ENCODE measurements around the gene HDAC11.
"Not testable (repeated sequence)": the region's sequence is repeated elsewhere in the genome, so short reads cannot be mapped to it uniquely, and the experiment has no call there.

HDAC11 gene

GRCh38 chr3:13493867-13494441 lies 13.8 kb downstream of the HDAC11 start:
- DNase-seq, result no peak

DNA sequence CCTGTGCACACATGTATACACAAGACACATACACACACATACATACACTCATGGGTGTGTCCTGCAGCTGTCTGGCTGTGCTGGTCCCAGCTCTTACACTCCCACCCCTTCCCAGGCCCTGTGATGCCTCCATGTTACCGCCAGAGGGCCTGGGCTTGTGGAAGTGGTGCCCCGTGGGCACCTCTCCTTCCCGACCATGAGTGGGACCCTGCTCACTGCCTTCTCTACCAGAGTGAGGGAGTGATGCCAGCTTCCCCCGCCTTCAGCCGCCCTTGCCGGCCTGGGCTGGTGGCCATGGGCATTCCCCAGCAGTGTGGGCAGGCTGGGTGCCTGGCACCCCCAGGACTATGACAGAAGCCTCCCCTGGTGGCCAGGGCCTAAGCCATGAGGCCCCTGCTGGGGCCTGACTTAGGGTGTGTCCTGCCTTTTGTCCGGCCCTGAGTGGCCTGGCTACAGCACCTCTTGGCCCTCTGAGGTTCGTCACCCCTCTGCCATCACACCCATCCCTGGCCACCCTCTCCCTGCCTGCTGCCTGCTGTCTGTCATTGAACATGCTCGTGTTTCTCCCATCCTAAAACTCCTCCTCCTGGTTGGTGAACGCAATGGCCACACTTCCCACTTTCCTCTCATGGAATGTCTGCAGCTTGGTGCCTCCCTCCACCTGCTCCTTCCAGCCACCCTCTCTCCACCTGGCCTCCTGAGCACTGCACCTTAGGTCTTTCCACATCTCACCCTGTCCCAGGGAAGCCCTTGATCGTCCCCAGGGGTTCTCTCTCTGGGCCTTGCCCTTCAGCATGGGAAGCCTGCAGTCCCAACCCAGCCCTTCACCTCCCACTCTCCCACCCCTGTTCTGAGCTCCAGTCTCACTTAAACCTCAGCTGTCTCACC lies 14.6 kb downstream of the HDAC11 start:
- peak in 2 of 3 donors; percentile 37 to 52 for DNase-seq

DNA sequence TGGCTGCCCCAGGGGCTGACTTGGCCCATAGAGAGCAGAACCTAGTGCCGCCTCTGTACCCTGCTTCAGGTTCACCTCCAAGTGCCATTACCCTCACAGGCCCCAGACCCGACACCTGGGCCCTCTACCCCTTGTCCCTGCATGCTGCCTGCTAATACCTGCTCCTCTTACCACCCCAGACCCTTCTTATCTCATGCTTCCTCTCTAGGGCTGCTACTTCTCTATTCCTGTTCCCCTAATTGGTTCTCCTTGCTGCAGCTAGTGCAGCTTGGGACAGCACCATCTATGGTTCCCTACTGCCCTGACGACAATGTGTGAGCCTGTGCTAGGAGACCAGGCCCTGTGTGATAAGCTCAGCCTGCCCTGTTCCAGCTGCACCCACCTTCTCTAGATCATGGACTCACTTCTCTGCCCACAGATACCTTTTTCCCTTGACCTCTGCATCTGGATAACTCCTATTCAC lies 15.3 kb downstream of the HDAC11 start:
- peak in 2 of 3 donors; percentile 22 to 32 for DNase-seq

DNA sequence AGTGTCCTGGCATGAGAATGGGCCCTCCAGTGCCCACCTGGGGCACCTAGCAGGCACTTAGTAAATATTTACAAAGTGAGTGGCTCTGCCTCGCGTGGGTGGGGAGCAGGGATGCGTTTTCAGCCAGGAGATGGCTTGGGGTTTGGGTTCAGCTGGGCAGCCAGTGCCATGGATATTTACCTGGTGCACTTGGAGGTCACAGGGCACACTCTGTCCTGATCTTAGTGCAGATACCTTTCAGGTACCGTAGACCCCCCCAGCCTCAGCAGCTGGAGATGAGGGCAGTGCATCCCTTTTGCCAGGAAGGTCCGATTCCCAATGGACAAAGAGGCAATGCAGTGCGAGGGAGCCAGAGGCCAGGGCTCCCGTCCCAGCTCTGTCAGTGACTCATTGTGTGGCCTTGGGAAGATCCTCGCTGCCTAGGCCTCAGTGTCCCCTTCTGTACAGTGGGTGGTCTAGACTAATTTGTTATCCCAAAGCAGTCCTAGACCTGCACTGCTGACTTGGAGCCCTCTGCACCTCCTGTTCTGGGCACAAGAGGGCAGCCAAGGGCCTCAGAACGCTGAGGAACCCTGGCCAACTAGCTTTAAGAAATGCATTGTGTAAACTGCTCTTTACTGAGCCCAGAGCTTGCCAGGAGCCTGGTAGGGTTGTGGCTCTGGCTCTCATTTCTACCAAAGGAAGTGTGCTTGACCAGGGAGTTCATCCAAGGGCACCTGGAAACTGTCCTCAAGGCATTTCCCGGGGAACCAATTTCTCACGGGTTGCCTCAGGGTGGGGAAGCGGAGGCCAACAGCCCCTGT lies 16.0 kb downstream of the HDAC11 start:
- peak; percentile 79 to 86 (median 84) for DNase-seq

GRCh38 chr3:13496879-13497278 lies 16.8 kb downstream of the HDAC11 start:
- DNase-seq, result no peak

DNA sequence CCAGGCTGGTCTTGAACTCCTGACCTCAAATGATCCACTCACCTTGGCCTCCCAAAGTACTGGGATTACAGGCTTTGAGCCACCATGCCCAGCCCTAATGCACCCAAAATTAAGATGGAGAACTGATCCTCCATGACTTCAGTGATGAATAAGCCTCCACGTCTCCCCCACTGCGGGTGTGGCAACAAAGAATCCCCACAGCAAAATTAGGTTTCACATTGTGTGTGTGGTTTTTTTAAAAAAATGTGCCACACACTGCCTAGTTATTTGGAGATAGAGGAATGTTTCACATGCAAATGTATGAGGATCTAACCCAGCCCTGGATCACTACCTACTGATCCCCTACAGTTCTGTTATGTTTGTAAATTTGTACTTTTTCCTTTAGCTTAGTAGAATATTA lies 17.3 kb downstream of the HDAC11 start:
- peak; percentile 26 to 48 (median 30) for DNase-seq

GRCh38 chr3:13498354-13499060 lies 18.4 kb downstream of the HDAC11 start:
- no peak for DNase-seq

GRCh38 chr3:13499246-13499645 lies 19.1 kb downstream of the HDAC11 start:
- not testable (repeated sequence) for DNase-seq

- peak; percentile 30 to 59 (median 32) for DNase-seq
Observed at GRCh38 chr3:13500133-13500885, 20.2 kb downstream of the HDAC11 start.

- no peak for DNase-seq
Observed at GRCh38 chr3:13501056-13501455, 20.9 kb downstream of the HDAC11 start.

DNA sequence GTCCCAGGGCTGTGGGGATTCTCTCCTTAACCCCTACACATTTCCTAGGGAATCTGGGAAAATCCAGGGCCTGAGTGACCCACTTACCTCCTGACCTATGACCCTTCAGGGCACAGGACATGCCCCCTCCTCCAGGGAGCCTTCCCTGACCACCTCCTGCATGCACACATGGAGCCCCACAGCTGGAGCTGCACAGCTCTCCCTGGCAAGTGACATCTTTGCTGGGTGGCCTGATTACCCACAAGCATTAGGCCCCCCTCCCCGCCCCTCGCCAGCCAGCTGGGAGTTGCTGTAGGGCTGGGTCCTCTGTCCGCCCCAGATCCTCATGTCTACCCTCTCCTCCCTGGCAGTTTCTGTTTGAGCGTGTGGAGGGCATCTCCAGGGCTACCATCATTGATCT lies 21.4 kb downstream of the HDAC11 start:
- DNase-seq, result no peak

- no peak for DNase-seq
Observed at GRCh38 chr3:13501958-13502790, 22.1 kb downstream of the HDAC11 start.

- DNase-seq, result no peak
Observed at GRCh38 chr3:13502791-13503060, 22.6 kb downstream of the HDAC11 start.

GRCh38 chr3:13504161-13504831 lies 24.2 kb downstream of the HDAC11 start:
- no peak for DNase-seq

GRCh38 chr3:13505147-13506130 lies 25.3 kb downstream of the HDAC11 start:
- no peak for DNase-seq

DNA sequence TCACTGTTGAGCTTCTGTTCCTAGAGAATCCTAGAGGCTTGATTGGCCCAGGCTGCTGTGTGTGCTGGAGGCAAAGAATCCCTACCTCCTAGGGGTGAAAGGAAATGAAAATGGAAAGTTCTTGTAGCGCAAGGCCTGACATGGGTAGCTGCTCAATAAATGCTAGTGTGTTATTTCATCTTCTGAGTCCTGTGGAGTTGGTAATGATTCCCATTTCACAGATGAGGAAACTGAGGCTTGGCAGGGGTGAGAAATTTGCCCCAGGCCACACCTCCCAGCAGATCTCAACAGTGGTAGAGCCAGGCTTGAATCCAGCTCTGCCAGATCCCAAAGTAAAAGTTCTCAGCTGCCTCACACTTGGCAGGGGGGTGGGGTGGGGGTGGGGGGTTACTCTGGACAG lies 26.1 kb downstream of the HDAC11 start:
- DNase-seq, result no peak

GRCh38 chr3:13506680-13507079 lies 26.6 kb downstream of the HDAC11 start:
- no peak for DNase-seq

DNA sequence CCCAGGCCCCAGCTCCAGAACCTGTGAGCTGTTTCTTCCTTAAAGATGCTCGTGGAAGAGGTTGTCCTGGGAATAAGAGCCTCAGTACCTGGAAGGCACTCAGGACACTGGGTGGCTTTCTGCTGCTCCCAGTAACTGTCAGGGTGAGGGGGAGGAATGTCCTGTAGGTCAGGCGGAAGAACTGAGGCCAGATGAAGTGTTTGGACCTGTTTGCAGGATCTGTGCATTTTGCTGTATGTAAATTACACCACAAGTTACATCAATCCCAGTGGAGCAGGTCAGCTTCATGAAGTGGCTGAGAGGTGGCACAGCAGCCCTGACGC lies 27.1 kb downstream of the HDAC11 start:
- no peak for DNase-seq

DNA sequence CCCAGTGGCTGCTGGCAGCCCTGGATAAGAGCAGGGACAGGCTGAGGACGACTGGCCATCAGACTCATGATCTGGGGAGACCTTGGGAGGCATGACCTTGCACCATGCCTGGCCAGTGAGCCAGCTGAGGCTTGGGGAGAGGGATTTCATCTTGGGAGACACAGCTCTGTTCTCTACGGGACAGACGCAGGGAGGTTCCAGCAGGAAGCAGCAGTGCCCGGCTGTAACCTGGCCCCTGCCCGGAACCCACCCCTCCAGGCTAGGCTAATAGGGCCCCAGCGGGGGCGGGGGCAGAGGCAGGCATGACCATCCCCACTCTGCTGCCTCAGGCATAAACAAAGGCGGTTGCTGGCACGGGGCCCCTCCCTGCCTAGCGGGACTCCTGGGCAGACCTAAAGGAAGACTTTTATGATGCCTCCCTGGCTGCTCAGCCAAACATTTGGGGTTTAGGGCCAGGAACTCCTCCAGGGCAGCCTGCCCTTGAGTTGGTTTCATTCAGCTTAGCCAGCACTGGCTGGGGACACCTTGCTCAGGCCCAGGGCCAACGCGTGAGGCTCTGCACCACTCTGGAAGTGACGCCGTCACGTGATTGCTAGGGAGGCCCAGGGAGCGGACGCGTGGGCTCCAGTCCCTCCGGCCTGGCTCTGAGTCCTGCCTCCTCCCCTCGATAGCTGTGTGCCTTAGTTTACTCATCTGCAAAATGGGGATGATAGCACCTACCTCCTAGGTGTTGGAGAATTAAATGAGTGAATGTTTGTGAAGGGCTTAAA lies 27.6 kb downstream of the HDAC11 start:
- no peak for DNase-seq

Data from suppressor macrophage treated with lipopolysaccharide for 1 hour (primary cell).